Activated gamma-delta T cell treated with Interleukin-2 at 50 U/mL for 16 hours (primary cell): ENCODE measurements around the gene RHAG.
"Not testable (repeated sequence)": the region's sequence is repeated elsewhere in the genome, so short reads cannot be mapped to it uniquely, and the experiment has no call there.

ENCODE experiments used
- DNase-seq: peaks from one replicate; pipeline ENCODE4 v3.0.0-alpha.2; 2020

Gene RHAG

DNA sequence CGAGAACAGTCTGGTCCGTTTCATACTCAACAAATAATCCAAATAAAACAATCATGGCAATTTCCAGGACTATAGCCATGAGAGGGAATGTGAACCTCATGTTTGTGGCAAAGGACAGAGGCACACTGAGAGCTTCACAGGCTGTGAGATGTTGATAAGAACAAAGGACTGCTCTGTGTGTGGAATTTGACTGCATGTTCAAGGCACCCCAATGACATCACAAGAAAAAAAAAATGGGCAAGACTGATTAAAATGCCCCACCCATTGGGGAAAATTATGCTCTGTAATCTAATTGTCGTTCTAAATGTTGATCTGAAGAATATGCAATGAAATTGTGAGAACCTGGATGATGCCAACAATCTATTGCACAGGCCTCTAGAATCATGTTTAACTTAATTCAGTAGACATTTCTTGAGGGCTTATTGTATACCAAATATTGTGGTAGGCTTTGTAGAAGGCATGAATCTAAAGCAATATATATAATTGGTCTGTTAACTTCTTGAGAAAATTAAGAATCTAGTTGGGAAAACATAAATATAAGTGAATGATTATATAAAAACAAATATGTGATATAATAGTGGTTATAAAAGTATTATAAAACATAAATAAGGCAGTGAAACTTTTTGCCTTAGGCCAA, at the start of gene RHAG:
RHAG (minus strand) TSS at position 127 of the 637 bp plus-strand sequence; CDS start at position 100, 27 bp downstream.
- no peak for DNase-seq

DNA sequence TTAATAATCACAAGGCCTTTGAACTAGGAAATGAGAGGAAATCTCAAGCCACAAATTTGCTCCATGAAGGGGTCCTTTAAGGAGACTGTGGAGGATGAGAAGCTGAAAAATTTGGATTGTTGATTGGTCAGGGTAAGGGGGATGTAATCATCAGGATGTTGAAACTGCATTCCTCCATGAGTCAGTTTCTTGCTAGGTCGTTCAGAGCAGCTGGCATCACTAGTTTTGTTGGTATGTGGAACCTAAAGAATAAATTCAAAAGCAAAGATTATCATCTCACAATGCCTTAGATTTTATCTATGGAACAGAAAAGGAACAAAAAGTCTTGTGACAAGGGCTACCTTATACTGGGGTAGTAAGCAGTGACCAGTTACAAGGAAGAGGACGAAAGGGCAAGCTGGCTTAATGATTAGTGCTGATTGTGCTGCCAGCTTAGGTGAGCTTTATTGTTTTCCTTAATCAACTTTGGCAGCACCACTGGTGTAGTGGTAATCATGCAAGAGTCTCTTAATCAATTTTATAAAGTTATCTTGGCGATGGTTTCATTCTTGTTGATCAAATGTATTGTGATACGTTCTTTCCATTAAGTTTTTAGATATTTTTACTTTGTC, 40.1 kb upstream of the RHAG start:
- DNase-seq = no peak

DNA sequence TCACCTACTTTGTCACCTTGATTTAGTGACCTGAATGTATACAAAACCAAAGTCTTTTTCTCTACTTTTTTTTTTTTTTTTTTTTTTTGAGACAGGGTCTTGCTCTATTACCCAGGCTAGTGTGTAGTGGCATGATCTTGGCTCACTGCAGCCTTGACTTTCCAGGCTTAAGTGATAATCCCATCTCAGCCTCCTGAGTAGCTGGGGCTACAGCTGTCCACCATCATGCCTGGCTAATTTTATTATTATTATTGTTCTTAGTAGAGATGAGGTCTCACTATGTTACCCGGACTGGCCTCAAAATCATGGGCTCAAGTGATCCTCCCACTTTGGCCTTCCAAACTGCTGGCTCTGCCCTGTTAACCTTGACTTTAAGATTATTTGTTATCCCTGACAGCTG, 39.2 kb upstream of the RHAG start:
- no peak for DNase-seq

DNA sequence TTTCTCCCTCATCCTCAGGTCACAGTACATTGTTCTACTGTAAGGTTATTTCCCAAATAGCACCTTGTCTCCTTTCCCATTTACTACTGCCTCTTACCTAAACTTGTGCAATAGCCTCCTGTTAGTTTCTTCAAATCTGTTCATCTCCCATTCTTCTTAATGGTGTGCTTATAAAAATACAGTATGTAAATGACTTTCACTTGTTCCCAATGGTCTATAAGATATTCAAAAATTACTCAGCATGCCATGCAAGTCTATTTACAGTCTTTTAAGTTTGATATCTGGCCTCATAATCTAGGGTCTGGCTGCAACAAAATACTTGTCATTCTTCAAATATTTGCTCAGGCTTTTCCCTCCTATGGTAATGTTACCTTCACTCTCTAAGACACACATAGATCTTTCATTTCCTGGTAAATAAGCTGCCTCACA, 31.5 kb upstream of the RHAG start:
- no peak for DNase-seq

DNA sequence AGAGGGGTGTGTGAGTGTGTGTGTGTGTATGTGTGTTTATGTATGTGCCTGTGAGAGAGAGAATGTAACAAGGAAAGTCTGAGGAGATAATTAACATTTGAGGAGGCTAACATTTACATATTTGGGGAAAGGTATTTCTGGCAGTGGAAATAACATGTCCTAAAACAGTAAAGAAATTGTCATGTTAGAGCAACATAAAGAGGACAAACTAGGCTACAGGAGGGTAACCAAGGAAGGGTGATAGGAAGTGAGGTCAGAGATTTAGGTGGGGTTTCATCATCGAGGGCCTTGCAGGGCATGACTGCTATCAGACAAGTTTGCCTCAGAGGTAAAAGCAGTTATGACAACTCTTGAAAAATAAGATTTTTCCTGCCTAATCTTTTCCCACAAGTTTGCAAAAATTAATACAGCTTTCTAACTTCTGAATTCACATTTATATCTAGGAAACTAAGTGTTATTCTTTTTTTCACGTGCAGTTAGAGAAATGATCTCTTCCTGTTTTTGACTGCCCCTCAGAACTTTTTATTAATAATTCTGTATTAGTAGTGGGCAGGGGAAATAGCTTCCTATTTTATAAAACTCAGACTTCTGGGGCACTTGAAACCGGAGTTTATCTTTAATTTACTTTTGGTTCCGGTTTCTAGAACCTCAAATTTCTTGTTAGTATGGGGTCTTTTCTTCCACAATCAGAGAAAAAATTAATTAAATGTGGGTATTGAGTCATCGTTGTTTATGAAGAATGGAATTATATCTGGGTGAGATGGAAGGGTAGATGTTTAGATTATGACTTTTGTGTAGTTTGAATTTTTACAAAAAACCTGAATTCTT, 30.5 kb upstream of the RHAG start:
- DNase-seq = no peak

DNA sequence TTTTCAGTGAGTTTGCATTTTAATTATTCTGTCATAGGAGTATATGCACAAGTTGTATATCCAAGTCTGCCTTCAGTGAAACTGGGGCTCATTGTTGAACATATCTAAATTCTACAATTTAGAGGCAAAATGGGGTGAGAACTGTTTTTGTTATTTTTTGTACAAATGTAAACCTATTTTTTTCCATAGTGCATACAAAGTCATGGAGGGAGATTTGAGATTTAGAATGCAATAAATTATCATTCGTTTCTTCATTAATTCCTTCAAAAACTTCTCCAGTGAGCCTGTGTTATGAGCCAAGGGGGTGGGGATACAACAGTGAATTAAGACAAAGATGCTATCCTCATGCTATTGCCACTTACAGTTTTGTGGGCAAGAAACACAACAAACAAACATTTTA, 29.8 kb upstream of the RHAG start:
- DNase-seq = no peak

DNA sequence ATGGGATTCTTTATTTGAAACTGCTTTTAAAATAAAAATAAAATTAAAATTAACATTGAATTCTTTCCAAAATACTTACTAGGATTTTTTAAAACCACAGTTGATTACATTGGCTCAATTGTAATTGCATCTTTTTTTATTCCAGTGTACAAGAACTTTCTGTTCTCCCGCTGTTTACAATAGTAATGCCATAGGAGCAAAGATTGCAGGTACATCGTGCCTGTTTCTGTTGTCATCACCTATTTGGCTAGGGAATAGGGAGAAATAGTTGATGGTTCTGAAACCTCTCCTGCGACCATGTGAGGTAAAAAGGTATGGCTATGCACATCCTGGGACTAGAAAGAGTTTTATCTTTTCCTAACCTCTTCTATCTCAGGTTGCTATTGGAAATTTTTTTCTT, 28.2 kb upstream of the RHAG start:
- DNase-seq = no peak

DNA sequence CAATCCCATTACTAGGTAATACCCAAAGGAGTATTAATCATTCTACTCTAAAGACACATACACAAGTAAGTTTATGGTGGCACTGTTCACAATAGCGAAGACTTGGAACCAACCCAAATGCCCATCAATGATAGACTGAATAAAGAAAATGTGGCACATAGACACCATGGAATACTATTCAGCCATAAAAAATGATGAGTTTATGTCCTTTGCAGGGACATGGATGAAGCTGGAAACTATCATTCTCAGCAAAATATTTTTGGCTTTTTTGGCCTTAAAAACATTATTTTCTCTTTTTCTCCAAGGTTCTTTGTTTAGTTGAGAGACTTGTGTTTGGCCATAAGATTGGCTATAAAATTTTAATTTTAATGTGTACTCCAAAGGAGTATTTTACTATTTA, 27.4 kb upstream of the RHAG start:
- DNase-seq = not testable (repeated sequence)

DNA sequence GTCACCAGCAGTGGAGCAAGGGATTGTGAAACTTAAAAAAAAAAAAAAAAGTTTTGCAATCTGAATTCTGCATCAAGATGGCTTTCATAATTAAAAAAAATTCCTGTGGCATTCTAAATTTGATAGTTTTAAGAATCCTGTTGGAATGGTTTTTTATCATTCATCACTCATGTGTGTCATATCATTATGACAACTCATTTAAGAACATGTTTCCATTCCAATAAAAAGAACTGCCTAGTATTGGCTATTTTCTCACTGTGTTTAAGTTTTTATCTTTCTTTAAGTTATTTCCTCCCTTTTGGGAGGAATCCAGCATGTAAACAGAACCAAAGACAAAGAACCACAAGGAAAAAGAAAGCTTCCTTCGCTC, 26.2 kb upstream of the RHAG start:
- DNase-seq = no peak

DNA sequence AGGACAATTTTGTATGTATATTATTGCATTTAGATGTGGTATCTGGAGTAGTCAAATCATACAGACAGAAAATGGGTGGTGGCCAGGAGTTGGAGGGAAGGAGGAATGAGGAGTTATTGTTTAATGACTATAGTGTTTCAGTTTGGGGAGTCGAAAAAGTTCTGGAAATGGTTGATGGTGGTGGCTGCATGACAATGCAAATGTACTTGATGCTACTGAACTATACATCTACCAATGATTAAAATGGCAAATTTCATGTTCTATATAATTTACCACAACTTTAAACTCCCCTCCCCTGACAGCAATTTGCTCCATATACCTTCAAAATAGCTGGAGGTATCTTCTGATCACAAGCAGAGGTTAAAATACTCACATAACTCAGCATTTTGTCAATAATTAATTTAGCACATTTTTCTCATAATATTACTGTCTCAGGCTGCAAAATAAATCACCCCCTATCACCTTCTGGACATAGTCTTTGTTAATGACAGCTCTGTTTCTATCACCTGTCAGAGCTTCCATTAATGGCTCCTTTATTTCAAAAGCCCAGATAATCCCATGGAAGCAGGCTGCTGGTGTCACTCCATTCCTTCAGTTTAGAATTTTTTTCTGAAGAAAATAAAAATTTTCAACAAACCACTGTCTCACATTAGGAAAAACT, 25.7 kb upstream of the RHAG start:
- DNase-seq = no peak

DNA sequence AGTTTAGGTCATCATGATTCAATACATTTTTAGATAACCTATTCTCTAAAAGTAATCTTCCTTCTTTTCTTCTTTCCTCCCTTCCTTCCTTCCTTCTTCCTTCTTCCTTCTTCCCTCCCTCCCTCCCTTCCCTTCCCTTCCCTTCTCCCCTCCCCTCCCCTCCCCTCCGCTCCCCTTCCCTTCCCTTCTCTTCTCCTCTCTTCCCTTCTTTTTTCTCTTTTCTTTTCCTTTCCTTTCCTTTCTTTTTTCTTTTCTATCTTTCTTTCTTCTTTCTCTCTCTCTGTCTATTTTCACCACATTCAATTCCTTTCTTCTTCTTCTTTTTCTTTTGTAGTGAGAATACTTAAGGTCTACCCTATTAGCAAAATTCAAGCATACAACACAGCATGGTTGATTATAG, 17.3 kb upstream of the RHAG start:
- DNase-seq = no peak

DNA sequence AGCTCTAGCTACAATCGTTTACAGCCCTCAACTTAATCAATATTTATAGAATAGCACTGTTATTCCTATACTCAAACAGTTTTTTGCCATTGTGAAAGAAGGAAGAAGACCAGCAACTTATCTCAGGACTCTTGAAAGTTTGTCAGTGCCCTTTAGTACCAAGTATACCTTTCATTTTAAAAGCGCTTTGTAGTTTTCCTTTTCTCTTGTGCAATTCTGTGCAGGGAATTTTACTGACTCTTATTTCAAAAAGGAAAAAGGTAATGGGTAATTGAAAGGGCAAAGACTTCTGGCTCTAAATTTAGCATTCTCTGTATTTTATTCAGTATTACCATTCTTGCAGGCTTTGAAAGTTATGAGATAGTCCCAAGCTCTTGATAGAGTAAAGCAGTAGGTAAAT, 16.8 kb upstream of the RHAG start:
- no peak for DNase-seq

DNA sequence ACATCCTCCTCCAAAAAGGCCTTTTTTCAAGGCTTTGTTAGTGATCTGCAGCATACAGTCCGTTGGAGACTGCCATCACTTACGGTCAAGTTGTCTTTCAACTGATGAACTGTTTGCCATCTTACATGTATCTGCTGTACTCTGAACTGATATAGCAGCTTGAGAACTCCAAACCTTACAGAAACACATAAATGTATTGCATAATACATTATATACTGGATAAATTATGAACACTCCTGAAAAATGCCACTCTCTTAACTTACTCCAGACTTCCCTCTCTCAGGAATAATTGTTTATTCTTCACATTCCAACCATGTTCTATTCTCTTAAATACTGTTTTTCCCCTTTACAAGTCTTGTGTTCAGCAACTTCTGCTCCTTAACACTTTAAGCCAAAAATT, 14.6 kb upstream of the RHAG start:
- no peak for DNase-seq

DNA sequence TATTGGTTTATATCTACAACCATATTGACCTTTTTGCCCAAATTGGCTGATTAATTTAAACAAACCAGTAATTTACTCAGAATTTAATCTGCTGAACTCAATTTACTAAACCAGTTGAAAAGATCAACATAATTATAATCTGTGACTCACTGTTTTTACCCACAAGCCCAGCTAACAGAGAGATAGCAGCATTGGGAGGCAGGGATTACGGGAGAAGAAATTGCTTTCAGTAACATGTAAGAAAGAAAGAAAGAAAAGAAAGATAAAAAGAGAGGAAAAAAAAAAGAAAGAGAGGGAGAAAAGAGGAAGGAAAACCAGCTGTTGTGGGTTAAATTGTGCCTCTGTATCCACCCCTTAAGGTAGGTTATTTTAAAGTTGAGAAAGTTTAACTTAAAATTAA, 13.3 kb upstream of the RHAG start:
- no peak for DNase-seq

DNA sequence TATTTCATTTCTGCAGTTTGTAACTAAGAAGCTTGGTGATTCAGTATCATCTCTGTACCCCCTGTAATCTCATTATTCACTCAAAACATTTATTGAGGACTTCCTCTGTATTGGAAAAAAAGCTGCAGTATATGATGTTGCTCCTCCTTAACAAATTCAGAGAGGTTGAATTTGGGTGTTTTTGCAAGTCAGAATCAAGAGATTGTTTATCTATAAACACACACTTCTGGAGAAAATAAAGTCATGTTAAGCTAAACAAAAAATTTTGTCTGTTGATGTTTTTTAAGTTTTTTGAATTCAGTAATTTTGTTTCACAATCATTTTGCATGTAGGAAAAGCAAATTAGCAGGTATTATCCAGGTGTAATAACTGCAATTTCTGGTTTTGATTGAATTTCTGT, 11.4 kb upstream of the RHAG start:
- no peak for DNase-seq

DNA sequence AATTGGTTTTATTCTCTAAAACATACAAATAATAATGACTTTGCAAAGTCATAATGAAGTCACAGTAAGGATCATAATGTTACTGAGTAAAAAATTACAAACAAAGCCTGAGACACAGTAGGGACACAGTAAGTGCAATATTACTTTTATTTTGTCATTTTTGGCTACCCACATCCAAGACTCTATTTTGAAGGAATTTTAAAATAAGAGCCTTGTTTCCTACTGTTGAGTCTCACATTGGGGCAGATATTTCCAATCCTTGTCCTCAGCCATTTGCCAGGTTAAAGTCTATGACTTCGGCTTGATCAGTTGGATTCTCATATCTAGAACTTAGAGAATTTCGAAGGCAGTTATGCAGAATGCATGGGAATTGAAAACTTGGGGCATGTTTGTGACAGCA, 10.8 kb upstream of the RHAG start:
- no peak for DNase-seq

DNA sequence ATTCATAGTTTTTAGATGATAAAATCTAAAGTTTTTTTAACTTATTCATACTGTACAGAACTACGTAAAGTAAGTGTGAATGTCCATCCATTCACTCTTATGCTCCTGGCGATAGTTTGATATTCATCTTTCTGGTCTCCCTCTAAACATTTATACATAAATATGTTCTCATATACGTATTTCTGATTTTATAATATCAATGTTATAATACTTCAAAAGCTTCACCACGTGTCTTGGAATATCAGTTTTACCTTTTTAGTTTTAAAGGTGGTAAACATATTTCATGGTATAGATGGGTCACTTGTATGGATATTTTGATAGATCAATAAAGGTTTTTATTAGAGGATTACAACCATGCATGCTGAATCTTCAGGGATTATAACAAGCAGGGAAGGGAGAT, 10.3 kb upstream of the RHAG start:
- no peak for DNase-seq

DNA sequence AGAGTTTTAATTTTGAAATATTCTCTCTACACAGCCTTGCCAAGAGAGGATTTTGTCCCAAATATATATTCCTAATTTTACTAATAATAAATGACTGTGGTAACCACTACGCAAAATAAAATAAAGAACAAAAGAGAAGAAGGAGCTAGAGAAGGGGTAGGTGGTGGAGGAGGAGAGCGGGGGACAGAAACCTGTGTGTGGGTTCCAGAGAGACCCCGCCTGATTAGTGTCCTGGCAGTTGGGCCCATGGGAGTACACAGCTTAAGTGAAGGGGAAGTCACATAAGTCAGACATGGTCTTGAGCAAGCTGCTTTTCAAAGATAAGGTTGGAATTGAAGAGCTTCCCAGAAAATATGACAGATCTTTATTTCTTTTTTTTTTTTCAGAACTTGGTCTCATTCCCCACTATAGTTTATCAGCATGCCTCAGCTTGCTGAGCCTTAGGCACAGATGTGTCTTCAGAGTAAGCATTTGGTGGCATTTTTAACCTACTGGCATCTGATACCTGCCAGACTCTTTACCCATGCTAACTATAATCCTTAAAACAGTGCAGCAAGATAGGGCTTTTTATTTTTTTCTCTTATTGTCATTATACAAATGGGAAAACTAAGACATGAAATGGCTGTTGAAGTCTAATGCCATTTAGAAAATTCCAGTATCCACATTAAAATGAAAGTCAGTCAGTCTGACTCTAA, 9.6 kb upstream of the RHAG start:
- DNase-seq = no peak

DNA sequence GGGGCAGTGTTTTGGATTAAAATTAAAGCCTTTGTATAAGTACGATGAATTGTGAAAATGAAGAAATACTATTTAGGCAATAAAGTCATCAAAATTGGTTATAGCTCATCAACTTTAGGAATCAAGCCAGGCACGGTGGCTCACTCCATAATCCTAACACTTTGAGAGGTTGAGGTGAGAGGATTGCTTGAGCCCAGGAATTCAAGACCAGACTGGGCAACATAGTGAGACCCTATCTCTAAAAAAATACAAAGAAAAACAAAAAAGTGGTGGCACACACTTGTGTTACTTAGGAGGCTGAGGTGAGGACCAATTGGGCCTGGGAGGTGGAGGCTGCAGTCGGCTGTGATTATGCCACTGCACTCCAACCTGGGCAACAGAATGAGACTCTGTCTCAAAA, 8.5 kb upstream of the RHAG start:
- DNase-seq = no peak

DNA sequence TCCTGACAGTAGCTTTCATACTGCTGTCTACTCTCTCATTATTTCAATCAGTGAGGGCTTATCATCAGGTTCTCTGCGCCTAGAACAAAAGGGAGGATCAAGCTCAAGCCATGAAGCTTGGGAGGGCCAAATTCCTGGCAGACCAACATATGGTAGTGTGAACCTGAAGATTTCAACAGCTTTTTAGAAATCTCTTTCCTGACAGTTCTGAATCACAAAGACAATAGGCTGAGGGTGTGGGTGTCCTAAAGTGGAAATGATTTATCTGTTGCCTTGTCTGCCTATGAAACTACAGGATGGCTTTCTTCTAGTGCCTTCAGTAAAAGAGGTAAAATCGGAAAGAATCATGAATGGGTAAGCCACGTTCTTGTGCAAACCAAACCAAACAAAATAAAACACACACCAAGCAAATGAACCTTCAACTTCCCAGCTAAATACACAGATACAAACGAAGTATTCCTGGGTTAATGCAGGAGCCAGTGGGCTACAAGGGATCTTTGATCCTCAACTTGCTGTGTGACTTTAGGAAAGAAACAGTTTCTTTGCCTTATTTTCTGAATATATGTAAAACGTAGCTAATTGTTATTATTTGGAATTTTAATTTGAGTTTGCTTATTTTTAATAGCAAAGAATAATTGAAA, 2.7 kb upstream of the RHAG start:
- no peak for DNase-seq

DNA sequence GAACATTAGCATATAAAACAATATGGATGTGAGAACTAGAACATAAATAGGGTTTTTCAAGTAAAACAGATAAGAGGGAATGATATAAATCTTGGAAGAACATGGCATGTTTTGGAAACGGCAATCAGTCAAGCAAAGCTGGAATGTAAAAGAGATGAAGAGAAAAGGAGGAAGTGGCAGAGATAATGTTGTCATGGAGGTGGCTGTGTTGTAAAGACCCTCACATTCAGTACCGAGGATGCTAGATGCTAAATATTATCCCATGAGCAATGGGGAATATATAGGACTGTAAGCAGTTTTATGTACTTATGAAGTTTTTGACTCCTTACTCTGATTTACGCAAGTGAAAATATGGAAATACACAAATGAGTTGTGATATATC, 702 bp upstream of the RHAG start:
- DNase-seq = no peak

DNA sequence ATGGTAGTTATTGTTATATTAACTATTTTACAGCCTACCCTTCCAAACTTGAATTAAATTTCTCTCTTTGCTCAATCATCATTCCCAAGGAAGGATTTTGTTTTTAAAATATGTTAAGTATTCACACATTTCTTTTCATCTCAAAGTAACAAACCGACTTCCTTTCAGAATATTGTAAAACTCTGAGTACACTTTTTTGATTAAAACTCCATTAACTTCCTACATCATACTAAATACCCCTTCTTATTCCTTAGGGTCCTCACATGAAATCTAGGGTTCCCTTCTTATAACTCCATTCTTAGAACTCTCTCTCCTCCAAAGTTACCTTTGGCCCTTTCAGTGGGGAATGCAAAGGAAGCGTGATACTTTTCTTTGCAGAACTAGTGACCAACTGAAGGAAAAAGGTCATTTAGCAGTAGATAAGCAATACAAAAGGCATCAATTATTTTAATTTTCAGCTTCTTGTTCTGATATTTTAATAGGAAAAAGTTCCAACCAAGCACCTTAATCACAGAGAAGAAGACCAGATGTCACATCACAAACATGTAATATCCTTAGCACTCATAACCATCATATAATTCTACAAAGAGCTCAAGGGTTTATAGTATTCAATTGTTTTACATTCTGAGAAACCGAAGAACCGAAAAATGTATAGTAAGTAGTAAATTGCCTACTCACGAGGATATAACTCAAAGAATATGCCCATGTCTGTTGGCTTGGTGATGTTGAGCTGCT, 494 bp downstream of the RHAG start:
- DNase-seq = no peak
